Measurements from ENCODE around the gene ADGRB3. TPM values are rescaled to one million over a fixed set of nuclear protein-coding genes. Genes with fewer than 3 reads are reported as not detected.

Gene ADGRB3
- total and polyA plus RNA-seq, 2 experiments from 2014 or later: 1.2 to 1.4 TPM

- no peak for DNase-seq (ENCODE audit: low read depth in 1 of 2, low spot score in 1 of 2)
- no peak for TF ChIP-seq CTCF (IDR thresholded peaks at IDR 0.05; ENCODE audit: low read depth, low read length)
- Histone ChIP-seq H3K36me3 (no peaks in the 10 kb centered on the region), H3K4me1 (ENCODE audit: low read depth) (no peaks in the 10 kb centered on the region), H3K27ac (no peak overlapping the region), H3K9me3 (ENCODE audit: low read depth) (no peaks in the 10 kb centered on the region), H3K4me3 (no peak overlapping the region), H3K27me3 (no peaks in the 10 kb centered on the region)
Observed at GRCh38 chr6:69038841-69039240, 403.8 kb downstream of the ADGRB3 start.

- H3K27ac ChIP-seq: no peak overlapping the region
- no peaks in the 10 kb centered on the region for H3K36me3 ChIP-seq
- H3K4me1 ChIP-seq (ENCODE audit: low read depth): no peaks in the 10 kb centered on the region
- DNase-seq (ENCODE audit: low read depth in 1 of 2, low spot score in 1 of 2): no peak
- H3K4me3 ChIP-seq: no peak overlapping the region
- no peaks in the 10 kb centered on the region for H3K9me3 ChIP-seq (ENCODE audit: low read depth)
- no peaks in the 10 kb centered on the region for H3K27me3 ChIP-seq
- no peak for TF ChIP-seq CTCF (IDR thresholded peaks at IDR 0.05; ENCODE audit: low read depth, low read length)
Observed at GRCh38 chr6:69042297-69042696, 407.2 kb downstream of the ADGRB3 start.

DNA sequence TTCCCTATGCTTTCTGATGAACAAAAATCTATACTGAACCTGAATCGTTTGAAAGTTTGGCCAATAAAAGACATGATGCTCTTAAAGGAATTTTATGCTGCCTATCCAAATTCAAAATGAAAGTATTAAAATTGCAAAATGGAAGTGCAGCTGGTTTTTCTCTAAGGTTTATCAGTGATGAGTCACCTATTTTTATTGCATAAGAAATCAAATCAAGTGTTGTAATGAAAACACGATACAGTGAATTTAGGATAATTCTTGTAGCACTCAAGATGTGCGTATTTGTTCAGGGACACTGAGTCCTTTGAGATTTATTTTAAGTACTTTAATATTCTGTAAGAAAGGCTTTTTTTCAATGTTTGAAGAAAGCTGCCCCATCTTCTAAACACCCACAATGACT lies 409.5 kb downstream of the ADGRB3 start:
- no peaks in the 10 kb centered on the region for H3K27me3 ChIP-seq
- no peaks in the 10 kb centered on the region for H3K36me3 ChIP-seq
- no peak for TF ChIP-seq CTCF (IDR thresholded peaks at IDR 0.05; ENCODE audit: low read depth, low read length)
- H3K4me3 ChIP-seq: no peak overlapping the region
- no peaks in the 10 kb centered on the region for H3K9me3 ChIP-seq (ENCODE audit: low read depth)
- no peaks in the 10 kb centered on the region for H3K4me1 ChIP-seq (ENCODE audit: low read depth)
- H3K27ac ChIP-seq: no peak overlapping the region
- DNase-seq (ENCODE audit: low read depth in 1 of 2, low spot score in 1 of 2): peak in 1 of 2 donors; percentile 46

GRCh38 chr6:69059413-69059812 lies 424.3 kb downstream of the ADGRB3 start:
- Histone ChIP-seq H3K4me3 (no peak overlapping the region), H3K4me1 (ENCODE audit: low read depth) (no peaks in the 10 kb centered on the region), H3K27me3 (no peaks in the 10 kb centered on the region), H3K9me3 (ENCODE audit: low read depth) (no peaks in the 10 kb centered on the region), H3K36me3 (no peaks in the 10 kb centered on the region), H3K27ac (no peak overlapping the region)
- no peak for TF ChIP-seq CTCF (IDR thresholded peaks at IDR 0.05; ENCODE audit: low read depth, low read length)
- no peak for DNase-seq (ENCODE audit: low read depth in 1 of 2, low spot score in 1 of 2)

DNA sequence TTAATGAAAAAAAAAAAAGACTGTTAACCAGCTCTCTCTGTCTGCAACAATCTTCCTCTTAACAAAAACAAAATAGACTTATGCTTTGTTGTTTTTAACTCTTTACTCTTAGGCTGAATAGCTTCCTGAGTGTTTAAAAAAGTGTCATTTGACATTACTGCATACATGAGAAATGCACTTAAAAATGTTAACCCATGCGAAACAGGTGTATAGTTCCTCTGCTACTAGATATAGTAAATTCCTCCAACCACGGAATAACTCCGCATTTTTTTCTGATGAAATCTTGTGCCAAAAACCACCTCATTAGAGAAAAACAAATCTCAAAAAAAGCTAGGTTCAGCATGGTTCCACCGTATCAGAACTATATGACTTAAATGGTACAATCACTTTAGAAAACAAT lies 426.0 kb downstream of the ADGRB3 start:
- no peak for DNase-seq (ENCODE audit: low read depth in 1 of 2, low spot score in 1 of 2)
- Histone ChIP-seq H3K9me3 (ENCODE audit: low read depth) (no peaks in the 10 kb centered on the region), H3K4me1 (ENCODE audit: low read depth) (no peaks in the 10 kb centered on the region), H3K36me3 (no peaks in the 10 kb centered on the region), H3K27me3 (no peaks in the 10 kb centered on the region), H3K4me3 (no peak overlapping the region), H3K27ac (no peak overlapping the region)
- no peak for TF ChIP-seq CTCF (IDR thresholded peaks at IDR 0.05; ENCODE audit: low read depth, low read length)

GRCh38 chr6:69063401-69063800 lies 428.3 kb downstream of the ADGRB3 start:
- no peak for TF ChIP-seq CTCF (IDR thresholded peaks at IDR 0.05; ENCODE audit: low read depth, low read length)
- no peak overlapping the region for H3K4me3 ChIP-seq
- H3K4me1 ChIP-seq (ENCODE audit: low read depth): no peaks in the 10 kb centered on the region
- H3K27ac ChIP-seq: no peak overlapping the region
- no peaks in the 10 kb centered on the region for H3K9me3 ChIP-seq (ENCODE audit: low read depth)
- no peaks in the 10 kb centered on the region for H3K36me3 ChIP-seq
- DNase-seq (ENCODE audit: low read depth in 1 of 2, low spot score in 1 of 2): no peak
- no peaks in the 10 kb centered on the region for H3K27me3 ChIP-seq
